HFFc6 (cell line): ENCODE data around the gene POLN. TPM values are rescaled to one million over a fixed set of nuclear protein-coding genes. Genes with fewer than 3 reads are reported as not detected.

Experiments
- DNase-seq: peaks from one replicate; pipeline ENCODE4 v3.0.0-alpha.2; 2018
- H3K27ac Mint-ChIP-seq: 2 replicates; pipeline ENCODE4 v1.8.0; 2020; ENCODE audit warnings: mild to moderate bottlenecking, mixed read lengths
- H3K27me3 Mint-ChIP-seq: 2 replicates; pipeline ENCODE4 v1.8.0; 2021; ENCODE audit warnings: mild to moderate bottlenecking, moderate library complexity, mixed read lengths; ENCODE audit not compliant: insufficient read depth
- H3K36me3 Mint-ChIP-seq: 2 replicates; pipeline ENCODE4 v1.8.0; 2021; ENCODE audit warnings: low read depth, mixed read lengths
- H3K4me1 Mint-ChIP-seq: 2 replicates; pipeline ENCODE4 v1.8.0; 2020; ENCODE audit warnings: low read depth, mixed read lengths
- H3K4me3 Mint-ChIP-seq: 2 replicates; pipeline ENCODE4 v1.8.0; 2020; ENCODE audit warnings: mild to moderate bottlenecking, moderate library complexity, mixed read lengths
- H3K9me3 Mint-ChIP-seq: 2 replicates; pipeline ENCODE4 v1.8.0; 2020; ENCODE audit warnings: mild to moderate bottlenecking, mixed read lengths
- CTCF ChIP-seq: fragments of 200-600 bp; sonication (generic); IDR thresholded peaks from 2 replicates; pipeline ENCODE4 v1.5.0; 2021; ENCODE audit warnings: antibody characterized with exemption, mild to moderate bottlenecking
- total RNA-seq, 6 experiments: library from RNA; stranded (reverse); fragmentation: NEBNext Ultra II Directional; extraction: Animal tissue kit (Norgen Biotek cat#: 25700); gene quantifications; 2 replicates in 1 of 6; 3 replicates in 5 of 6; pipeline ENCODE4 v1.2.3, GENCODE V29; 2021

POLN gene
- total RNA-seq, 6 experiments from 2014 or later, result 1.5 to 3.4 (median 2.2) TPM

GRCh38 chr4:2102045-2102883 lies 139.7 kb downstream of the POLN start:
- peaks cover 20% of the 10 kb centered on the region for H3K9me3 Mint-ChIP-seq
- TF ChIP-seq CTCF, result peak; percentile 19; the same call in 1 of the 2 replicates
- H3K4me1 Mint-ChIP-seq, result peaks cover 18% of the 10 kb centered on the region
- peaks cover 21% of the 10 kb centered on the region for H3K36me3 Mint-ChIP-seq
- no peak overlapping the region for H3K4me3 Mint-ChIP-seq
- H3K27me3 Mint-ChIP-seq, result peaks cover 2% of the 10 kb centered on the region; the same call in 1 of the 2 replicates
- no peak for DNase-seq
- H3K27ac Mint-ChIP-seq, result no peak overlapping the region

- Mint-ChIP-seq H3K27me3 (peaks cover 2% of the 10 kb centered on the region; the same call in 1 of the 2 replicates), H3K9me3 (peaks cover 26% of the 10 kb centered on the region), H3K36me3 (peaks cover 25% of the 10 kb centered on the region), H3K4me3 (no peak overlapping the region), H3K4me1 (peaks cover 18% of the 10 kb centered on the region), H3K27ac (no peak overlapping the region)
- DNase-seq, result peak; percentile 33
- no peak for TF ChIP-seq CTCF
These were observed 140.4 kb downstream of the POLN start for GRCh38 chr4:2101346-2102044.

- H3K4me1 Mint-ChIP-seq, result peaks cover 19% of the 10 kb centered on the region
- no peak for TF ChIP-seq CTCF
- H3K9me3 Mint-ChIP-seq, result peaks cover 9% of the 10 kb centered on the region
- H3K36me3 Mint-ChIP-seq, result peaks cover 12% of the 10 kb centered on the region; the same call in 1 of the 2 replicates
- no peak for DNase-seq
- H3K27me3 Mint-ChIP-seq, result peaks cover 4% of the 10 kb centered on the region; the same call in 1 of the 2 replicates
- no peak overlapping the region for H3K4me3 Mint-ChIP-seq
- H3K27ac Mint-ChIP-seq, result no peak overlapping the region
These were observed 145.8 kb downstream of the POLN start for GRCh38 chr4:2096073-2096609.

DNA sequence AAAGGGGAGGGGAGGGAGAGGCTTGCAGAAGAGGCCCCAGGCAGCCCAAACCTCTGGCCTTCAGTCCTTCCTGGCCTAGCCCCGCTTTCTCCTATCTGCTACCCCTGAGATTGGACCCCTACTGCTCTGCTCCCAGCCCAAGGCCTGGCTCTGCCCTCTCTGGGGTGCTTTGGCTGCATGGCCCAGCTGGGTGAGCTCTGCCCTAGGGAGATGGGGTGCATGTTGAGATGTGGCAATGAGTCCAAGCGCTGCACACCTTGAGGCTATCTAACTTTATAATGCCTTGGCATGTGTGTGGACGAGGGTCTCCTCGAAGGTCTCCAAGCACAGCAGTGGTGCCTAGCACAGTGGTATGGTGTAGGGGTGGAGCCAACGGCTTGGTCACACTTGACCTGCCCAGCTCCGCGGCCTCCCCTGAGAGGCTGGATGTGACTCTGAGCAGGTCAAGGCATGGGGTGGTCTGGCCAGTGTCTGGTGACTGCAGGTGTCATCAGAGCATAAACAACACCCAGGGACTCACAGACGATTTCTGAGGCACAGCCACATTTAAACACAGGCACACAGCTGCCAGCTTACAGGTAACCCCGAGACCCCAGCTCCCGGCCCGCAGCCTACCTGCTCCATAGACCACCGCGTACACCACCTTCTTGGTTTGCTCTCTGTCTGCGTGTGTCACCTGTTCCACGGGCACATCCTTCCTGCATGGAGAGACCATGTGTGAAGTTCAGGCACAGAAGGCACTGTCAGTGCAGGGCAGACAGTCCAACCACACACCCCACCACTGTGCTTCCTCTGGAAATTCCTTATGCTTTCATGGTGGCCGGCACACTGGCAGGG lies 146.5 kb downstream of the POLN start:
- H3K4me3 Mint-ChIP-seq, result no peak overlapping the region
- H3K4me1 Mint-ChIP-seq, result peaks cover 12% of the 10 kb centered on the region
- DNase-seq, result peak; percentile 24
- peaks cover 12% of the 10 kb centered on the region; the same call in 1 of the 2 replicates for H3K36me3 Mint-ChIP-seq
- no peak for TF ChIP-seq CTCF
- H3K27me3 Mint-ChIP-seq, result peaks cover 4% of the 10 kb centered on the region; the same call in 1 of the 2 replicates
- no peak overlapping the region for H3K27ac Mint-ChIP-seq
- peaks cover 9% of the 10 kb centered on the region for H3K9me3 Mint-ChIP-seq

DNA sequence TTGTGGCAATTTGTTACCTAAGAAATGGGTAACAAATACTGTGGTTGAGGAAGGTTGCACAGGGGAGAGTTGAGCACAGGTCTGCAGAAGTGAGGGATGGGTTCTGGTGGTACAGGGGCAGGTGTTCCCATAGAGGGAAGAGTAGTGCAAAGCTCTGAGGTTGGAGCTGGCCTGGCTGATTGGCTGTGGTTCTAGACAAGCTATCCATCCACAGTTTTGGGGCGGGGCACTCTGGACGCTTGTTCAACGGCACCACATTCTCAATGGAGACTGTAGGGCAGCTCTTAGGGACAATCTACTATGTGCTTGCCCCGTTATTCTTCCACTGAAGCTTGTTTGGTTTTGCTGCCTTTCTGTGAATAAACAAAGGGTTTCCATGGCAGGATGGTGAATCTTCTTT lies 147.4 kb downstream of the POLN start:
- Mint-ChIP-seq H3K27ac (no peak overlapping the region), H3K27me3 (peaks cover 4% of the 10 kb centered on the region; the same call in 1 of the 2 replicates), H3K9me3 (peaks cover 9% of the 10 kb centered on the region), H3K4me1 (peaks cover 10% of the 10 kb centered on the region), H3K4me3 (no peak overlapping the region), H3K36me3 (peaks cover 12% of the 10 kb centered on the region; the same call in 1 of the 2 replicates)
- TF ChIP-seq CTCF, result no peak
- DNase-seq, result no peak
